GM04504 (cell line): ENCODE results near the gene CSNK1G2.

Experiments
- DNase-seq: peaks from one replicate; pipeline ENCODE4 v3.0.0-alpha.2; 2012; ENCODE audit warnings: low read depth

CSNK1G2 gene

DNA sequence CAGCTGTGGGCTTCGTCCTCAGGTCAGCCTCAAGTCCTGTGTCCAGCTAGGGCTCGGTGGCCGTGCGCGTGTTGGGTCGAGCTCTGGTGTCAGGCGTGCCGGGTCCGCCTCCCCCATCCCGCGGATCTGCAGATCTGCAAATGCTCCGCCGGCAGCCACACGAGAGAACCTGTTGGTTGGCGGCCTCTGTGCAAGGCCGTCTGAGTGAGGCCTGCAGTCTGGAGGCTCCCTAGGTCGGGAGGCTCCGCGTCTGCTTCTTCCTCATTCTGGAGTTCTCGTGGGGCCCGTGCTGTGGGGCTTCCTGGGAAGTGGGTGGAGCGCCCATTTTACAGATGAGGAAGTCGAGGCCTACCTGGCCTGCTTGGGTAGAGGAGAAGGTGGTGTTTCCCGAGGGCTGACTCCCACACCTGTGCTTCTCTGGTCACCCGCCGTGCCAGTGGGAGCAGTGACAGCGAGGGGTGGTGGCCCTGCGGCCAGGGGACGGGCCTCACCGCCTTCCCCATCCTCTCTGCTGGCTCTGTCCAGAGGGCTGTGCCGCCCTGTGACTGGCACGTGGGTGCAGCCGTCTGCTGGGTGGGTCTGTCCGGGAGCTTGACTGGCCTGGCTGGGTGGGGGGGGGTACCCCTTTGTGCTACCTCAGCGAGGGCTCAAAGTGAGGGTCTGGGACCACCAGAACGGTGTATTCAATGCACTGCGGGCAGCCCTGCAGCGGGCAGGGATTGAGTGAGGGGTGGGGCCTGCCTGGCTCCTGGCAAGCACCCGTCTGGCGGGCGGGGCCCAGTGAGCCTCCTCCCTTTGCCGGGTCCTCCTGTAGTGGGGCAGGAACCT, 3.3 kb downstream of the CSNK1G2 start:
- no peak for DNase-seq

DNA sequence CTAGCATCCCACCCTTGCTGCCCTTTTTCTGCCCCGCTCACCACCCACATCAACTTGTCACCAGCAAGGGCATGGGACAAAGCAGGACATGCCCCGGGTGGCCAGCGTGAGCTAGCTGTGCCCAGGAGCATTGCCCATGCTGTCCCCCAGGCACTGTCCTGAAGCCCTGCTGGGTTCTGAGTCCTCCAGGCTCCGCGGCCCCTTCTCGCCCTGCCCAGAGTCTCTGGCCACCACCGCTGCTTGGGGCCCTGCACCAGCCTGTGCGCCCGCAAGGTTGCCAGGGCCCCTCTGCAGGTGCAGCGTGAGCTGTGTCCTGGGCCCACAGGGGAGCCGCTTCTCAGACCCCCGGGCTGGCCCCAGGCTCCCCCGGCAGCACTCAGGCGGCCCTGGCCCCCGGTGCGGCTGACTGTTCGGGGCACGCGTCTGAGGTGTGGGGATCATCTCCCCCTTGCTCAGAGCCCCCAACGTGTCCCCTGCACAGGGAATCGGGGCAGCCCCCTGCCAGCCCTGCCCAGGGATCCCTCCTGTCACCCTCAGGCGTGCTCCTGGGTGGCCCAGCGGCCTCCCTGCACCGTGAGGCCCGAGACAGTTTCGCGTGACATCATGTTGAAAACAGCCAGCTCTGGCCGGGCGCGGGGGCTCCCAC, 4.1 kb downstream of the CSNK1G2 start:
- no peak for DNase-seq

DNA sequence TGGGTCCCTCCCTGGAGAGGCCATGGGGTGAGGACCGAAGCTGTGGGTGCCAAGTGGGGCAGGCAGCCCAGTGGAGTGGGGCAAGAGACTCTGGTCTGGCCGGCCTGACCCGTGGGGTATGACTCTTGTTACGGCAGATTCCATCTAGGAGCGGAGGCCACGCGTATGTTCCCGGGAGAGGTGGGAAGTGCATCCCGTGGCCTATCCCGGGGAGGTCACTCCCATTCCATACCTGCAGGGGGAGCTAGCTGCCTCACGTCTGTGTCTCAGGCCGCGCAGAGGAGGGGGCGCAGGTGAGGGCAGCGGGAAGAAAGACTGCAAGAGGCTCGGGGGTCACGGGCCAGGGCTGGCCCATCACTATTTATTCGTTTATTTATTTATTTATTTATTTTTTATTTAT, 4.9 kb downstream of the CSNK1G2 start:
- DNase-seq, result no peak

DNA sequence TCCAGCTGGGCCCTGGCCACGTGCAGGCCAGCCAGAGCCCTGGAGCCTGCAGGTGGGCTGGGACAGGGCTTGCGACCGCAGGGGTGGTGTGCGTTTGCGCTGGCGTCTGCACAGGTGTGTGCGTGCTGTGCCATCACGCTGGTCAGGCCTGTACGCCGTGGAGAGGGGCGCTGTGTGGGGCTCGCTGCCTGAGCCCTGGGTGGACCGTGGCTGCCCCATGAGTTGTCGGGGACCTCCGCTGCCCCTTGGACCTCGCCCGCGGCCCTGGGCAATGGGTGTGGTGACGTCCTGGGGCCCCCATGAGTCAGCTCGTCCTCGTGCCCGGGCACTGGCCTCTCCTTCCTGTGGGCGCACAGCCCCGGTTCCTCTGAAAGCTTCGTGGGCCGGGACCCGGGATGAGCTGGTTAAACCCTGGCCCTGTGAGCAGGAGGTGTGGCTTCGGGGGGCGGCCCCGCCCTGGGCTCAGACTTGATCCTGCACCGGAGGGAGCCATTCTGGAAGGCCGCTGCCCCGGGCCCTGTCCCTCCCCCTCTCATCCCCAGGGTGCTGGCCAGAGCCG, 6.8 kb downstream of the CSNK1G2 start:
- no peak for DNase-seq

DNA sequence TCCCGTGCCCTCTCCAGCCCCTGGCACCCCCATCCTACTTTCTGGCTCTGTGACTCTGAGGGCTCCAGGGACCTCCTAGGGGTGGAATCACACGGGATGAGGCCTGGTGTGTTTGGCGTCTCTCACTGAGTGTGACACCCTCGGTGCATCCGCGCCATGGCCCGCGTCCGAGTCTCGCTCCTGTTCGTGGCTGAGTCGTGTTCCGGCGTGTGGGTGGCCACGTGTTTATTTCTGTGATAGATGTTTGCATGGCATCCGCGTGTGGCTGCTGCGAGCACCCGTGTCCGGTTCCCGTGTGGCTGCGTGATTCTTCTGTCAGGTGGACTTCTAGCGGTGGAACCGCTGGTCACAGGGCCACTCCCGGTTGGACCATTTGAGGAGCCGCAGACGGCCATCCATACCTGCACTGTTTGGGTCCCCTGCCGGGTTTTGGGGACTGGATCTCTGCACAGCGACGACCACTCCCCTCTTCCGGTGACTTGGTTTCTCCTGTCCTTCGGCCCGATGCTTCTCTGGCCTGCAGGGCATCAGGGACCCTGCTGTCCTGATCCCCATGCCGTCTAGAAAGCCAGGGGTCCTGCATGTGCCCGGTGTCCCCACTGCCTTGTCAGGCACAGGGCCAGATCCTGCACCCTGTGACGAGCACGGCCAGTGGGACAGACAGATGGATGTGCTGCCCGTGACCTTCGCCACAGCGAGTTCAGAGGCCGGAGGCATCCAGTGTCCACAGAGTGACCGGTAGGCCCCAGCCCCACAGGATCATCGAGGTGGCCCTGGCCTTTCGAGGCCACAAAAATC, 8.5 kb downstream of the CSNK1G2 start:
- no peak for DNase-seq

DNA sequence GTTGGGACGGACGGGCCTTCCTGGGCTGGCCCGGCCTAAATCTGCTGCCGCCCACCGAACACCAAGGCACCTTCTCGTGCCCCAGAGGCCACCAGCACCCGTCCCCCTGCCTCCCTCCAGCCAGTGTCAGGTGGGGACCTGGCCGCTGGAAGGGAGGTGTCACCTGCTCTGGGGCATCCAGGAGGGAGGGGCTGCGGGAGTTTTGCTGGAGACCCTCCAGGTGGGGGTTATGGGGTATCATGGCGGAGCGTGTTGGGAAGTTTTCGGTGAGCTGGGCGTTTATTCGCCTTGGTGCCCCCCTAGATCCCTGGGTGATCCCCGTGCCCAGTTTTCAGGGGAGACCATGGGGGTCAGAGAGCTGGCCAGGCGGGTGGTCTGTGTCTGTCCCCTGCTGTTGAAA, 9.7 kb downstream of the CSNK1G2 start:
- no peak for DNase-seq

DNA sequence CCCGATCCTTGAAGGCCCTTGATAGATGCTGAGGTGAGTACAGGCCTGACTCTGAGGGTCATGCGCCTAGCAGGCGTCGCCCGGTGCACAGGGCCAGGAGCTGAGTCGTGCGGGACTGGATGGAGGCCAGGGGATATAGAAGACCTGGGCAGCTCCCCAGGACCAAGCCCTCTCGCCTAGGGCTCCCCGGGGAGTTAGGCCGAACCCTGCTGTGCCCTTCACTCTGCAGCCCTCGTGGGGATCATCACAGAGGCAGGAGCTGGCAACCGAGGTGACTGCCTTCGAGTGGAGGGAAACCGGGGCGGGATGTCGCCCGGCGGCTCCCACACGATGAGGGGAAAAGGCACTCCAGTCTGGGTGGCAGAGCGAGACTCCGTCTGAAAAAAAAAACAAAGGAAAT, 11.7 kb downstream of the CSNK1G2 start:
- no peak for DNase-seq

DNA sequence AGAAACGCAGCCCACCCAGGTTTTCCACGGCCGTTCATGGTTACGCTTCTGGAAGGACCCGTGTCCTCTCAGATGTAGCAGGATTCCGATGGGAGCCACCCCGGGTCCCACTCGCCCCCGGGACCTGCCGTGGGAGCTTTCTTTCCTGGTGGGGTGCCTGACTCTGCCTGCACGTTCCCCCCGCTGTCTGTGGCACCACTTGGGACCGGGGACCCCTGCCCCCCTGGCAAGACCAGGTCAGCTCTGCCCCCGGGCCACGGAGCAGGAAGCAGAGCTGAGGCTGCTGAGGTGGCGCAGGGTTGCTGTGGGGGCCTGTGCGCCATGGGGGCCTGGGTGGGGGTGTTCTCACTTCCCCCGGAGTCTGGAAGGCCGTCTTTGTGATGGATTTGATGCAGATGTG, 12.1 kb downstream of the CSNK1G2 start:
- DNase-seq, result no peak

DNA sequence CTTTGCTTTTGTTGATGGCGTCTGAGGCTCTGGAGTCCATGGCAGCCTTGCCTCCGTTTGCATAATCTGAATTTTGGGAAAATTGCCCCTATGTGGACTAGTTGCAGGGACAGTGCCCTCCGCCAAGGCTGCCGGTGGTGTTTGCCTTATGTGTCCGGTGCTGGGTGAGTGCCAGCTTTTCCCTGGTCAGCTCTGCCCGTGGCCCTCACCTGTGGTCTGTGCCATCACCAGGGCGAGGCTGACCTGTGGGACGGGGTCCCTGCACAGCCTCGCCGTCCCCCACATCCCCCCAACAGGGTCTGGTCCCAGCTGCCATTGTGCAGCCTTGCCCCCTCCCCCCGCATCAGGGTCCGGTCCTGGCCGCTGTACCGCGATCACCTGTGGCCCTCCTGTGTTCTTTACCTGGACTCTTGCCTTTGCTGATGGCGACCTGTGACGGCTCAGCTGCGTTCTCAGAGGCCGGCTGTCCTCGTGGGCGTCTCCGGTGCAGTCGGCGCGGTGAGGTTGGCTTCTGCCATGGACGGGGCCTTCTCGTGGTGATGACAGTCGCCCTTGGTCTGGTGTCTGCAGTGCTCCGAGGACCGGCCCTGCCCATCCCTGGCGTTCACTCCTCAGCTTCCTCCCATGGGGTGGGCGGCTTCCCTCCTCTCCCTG, 12.6 kb downstream of the CSNK1G2 start:
- no peak for DNase-seq

DNA sequence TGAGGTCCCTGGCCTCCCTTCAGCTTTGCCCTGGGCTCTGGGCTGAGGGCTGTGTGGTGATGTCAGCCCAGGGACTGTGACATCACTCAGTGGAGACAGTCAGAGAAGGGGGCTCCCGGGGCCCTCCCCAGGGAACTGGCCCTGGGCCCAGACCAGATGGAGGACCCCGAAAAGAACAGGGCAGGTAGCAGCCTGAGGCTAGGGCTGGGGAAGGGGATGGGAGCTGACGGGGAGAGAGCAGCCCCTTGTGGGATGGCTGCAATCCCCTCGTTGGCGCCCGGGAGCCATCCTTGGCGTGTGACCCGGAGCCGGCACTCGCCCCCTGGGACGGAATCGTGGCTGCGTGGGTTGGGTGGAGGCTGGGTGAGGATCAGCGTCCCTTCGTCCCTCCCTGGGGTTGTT, 13.6 kb downstream of the CSNK1G2 start:
- no peak for DNase-seq

DNA sequence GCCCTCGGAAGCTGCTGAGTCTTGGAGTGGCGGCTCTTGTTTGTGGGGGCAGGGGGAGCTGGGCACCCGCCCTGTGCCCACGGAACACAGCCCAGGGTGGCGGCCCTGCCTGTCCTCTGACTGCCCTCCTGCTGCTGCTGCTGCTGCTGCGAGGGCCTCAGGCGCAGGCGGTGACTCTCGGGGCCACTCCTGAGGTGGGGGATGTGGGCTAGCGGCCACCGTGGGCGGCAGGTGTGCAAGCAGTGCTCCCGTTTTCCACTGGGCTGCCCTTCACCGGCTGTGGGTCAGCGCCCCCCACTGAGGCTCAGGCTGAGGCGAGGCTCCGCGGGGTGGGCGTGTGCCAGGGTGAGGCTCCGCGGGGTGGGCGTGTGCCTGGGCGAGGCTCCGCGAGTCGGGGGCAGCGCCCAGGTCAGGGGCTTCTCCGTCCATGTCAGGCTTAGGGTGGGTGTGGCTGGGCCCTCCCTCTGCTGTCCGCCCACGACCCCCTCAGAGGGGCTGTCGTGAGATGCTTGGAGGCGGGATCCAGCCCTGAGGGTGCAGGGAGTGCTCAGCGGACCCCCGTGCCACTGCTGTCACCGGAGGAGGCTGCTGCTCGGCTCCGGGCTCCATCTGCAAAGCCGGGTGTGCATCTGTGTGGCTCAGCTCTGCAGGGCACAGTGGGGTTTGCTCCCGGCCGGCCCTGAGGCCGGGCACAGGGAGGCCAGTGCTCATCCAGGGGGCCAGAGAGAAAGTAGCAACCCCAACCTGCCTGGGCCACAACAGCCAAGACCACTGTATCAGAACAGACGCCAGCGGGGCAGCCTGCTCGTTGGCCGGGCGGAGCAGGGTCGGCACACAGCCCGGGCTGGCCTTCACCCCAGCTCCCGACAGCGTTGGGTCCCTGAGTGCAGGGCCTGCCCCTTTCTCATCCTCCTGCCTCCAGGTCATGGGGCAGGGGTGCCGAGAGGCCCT, 14.5 kb downstream of the CSNK1G2 start:
- no peak for DNase-seq

DNA sequence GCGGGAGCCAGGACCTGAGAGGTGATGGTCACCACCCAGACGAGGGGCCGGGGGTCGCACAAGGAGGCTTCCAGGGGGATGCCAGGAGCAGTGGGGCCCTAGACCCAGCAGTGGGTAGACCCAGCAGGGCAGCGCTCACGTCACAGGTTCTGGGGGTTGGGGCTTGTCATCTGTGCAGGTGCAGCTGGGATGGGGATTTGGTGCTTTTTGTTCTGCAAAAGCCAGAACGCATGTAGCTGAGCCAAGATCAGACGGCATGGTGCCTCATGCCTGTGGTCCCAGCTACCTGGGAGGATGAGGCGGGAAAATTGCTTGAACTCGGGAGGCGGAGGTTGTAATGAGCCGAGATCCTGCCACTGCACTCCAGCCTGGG, 15.1 kb downstream of the CSNK1G2 start:
- no peak for DNase-seq

DNA sequence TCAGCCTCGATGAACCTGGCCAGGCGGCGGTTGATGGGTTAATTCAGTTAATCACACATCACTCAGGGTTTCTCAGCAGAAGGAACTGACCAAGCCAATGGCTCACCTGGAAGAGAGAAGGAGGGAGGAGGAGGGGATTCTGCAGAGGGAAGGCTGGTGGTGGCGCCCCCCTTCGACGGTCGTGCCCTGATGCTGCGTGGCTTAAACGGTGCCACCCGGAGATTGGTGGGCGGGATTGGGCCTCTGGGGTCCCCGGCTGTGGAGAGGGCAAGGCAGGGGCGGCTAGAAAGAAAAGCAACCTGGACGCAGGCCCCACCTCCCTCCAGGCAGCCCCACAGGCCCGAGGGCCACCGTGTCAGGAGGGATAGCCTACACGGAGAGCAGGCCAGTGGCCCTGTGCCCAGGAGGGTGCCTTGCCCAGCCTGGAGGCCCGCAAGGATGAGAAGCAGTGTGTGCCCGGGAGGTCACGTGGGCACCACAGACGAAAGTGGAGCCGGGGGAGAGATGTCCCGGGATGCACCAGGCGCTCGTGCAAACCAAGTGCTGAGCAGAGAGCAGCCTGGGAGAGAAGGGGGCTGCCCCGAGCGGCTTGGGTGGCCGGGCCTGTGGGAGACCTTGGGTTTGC, 16.0 kb downstream of the CSNK1G2 start:
- no peak for DNase-seq

DNA sequence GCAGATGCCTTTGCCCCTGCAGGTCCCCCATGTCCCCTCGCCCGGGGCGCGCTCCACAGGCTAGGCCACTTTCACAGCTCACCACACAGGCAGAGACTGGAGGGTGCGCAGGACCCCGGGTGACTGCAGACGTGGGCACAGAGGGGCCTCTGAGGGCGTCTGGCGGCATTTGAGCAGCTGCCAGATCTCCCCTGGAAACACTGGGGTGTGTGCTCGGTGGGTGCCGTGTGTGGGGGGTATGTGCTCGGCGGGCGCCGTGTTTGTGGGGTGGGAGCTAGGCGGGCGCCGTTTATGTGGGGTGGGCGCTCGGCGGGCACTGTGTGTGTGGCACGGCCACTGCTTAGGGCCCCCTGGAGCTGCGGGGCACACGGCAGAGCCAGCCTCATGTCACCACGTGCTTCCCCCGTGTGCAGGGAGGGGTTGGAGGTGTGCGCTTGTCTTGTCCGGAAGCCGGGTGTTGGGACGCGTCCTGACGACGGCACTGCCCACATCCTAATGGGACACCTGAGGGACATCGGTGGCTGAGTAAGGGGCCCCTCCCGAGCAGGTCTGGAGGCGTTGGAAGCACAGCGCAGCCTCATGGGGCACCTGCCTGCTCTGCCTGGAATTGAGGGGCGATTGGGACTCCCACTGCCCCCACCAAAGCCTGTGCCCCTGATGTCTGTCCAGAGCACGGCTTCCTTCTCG, 16.7 kb downstream of the CSNK1G2 start:
- no peak for DNase-seq

DNA sequence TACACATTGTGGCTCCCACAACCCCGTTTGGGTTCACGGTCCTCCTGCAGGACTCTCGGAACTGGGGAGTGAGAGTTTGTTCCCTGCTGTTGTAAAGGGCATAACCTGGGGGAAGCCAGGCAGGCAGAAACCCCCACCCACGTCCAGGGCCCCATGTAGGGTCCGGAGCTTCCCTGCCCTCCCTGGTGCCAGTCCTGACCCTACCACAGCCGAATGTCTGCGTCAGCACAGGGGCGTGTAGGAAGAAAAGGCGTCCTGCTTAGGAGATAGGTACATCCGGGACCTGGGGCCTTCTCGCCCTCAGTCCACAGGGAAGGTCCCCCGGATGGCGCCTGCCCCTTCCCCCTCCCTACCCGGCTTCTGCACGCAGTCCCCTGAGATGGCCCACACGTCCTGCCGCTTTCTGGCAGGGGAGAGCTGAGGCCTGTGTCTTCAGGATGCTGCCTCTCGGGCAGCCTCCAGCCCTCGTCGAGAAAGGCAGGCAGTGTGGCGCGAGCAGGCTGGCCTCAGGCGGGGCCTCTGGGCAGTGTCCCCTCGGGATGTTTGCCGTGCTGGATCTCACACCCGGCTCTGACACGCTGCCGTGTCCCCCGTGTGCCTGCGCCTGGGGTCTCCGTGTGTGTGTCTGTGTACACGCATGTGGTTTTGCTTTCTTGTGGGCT, 19.1 kb downstream of the CSNK1G2 start:
- DNase-seq, result no peak

DNA sequence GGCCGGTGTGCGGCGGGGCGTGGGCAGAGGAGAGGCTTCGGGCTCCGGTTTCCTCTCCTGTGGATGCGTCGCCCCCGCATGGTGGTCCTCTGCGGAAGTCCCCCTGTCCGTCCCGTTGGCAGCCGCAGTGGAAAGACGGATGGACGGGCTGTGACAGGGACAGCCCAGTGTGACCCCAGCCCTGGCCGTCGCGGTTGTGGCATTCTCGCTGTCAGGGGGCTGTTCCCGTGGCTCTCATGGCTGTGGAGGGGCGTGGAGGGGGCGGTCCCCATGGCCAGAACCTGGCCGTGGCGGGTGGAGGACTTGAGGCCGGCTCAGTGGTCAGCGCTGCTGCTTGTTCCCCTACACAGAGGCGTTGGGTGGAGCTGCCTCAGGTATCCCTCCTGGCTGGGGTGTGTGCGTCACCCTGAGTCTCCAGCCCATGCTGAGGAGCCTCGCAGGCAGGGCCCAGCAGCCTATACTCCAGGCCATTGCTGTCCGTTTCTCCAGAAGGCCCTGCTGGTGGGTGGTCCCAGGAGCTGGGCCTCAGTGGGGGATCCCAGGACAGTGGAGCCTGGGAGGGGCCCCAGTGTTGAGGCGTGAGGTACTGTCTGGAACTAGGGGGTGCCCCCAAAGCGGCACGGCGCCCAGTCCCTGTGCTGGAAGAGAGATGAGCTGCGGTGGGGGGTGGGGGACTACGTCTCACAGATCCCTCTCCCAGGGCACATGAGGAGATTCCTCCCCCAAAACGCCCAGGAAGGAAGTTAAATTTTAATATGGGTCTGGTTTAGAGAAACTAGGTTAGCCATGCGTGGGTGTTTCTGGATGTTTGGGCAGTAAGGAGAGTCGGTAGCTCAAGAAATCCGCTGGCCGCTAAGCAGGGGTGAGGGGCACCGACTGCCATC, 20.3 kb downstream of the CSNK1G2 start:
- DNase-seq, result no peak

DNA sequence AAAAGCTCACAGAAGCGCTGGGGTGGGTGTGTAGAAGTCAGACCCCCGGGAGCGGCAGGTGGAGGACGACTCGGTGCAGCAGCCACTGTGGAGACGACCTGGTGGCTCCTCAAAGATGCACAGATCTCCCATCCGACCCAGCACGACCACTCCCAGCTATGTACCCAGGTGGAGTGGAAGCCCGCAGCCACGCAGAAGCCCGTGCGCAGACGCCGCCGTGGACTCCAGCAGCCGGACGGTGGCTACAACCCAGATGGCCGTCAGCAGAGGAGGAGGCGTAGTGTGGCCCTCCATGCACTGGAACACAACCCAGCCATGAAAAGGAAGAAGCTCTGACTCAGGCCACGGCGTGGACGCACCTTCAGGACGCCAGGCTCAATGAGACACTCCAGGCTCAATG, 21.7 kb downstream of the CSNK1G2 start:
- no peak for DNase-seq

DNA sequence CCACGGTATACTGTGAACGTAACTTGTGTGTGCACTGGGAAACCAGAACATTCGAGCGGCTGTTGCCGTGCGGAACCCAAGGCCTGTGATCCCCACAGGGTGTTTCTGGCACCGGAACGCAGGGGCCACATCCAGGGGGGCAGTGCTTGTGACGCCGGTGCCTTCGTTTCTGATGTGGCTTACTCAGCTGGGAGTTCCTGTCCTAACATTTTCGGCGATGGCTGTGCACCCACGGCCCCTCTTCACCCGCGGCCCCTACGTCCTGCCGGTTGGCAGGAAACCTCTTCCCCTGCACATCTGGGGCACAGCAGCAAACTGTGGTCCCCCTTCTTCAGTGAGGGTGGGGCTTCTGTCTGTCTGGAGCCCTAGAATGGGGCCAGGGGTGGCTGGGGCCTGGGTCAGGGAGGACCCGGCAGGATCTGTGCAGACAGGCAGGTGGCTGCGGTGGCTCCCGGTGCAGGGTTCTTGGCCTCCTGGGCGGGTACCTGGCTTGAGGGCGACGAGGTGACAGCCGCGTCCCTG, 26.2 kb downstream of the CSNK1G2 start:
- no peak for DNase-seq
